GM18505 (cell line): ENCODE measurements around the gene MVK.

Experiments
- ATAC-seq: cut with Tn5 transposase; IDR thresholded peaks from one replicate; pipeline ENCODE4 v1.9.1; 2021; ENCODE audit not compliant: unreplicated experiment
- POLR2A ChIP-seq: IDR thresholded peaks from 4 replicates; pipeline ENCODE4 v1.6.1; 2011; ENCODE audit warnings: borderline replicate concordance; ENCODE audit not compliant: insufficient read depth, insufficient read length; ENCODE audit errors: extremely low read depth

MVK gene

GRCh38 chr12:109562871-109563270, 10.7 kb upstream of the MVK start:
- ATAC-seq: no peak
- TF ChIP-seq POLR2A: no peak

- no peak for ATAC-seq
- no peak for TF ChIP-seq POLR2A
Observed at GRCh38 chr12:109563291-109564284, 10.0 kb upstream of the MVK start.

- ATAC-seq: no peak
- no peak for TF ChIP-seq POLR2A
Observed at GRCh38 chr12:109566424-109566823, 7.2 kb upstream of the MVK start.

GRCh38 chr12:109567296-109567695, 6.3 kb upstream of the MVK start:
- no peak for ATAC-seq
- no peak for TF ChIP-seq POLR2A

GRCh38 chr12:109567967-109568366, 5.6 kb upstream of the MVK start:
- ATAC-seq: no peak
- TF ChIP-seq POLR2A: no peak

- no peak for ATAC-seq
- no peak for TF ChIP-seq POLR2A
Observed at GRCh38 chr12:109568486-109568885, 5.1 kb upstream of the MVK start.

GRCh38 chr12:109571773-109572505, 1.7 kb upstream of the MVK start:
- TF ChIP-seq POLR2A: no peak
- ATAC-seq: no peak

GRCh38 chr12:109572506-109572845, 1.1 kb upstream of the MVK start:
- TF ChIP-seq POLR2A: no peak
- ATAC-seq: no peak

- no peak for TF ChIP-seq POLR2A
- no peak for ATAC-seq
Observed at GRCh38 chr12:109573914-109574244, 285 bp downstream of the MVK start.

- no peak for ATAC-seq
- no peak for TF ChIP-seq POLR2A
Observed at GRCh38 chr12:109575683-109576082, 2.1 kb downstream of the MVK start.

GRCh38 chr12:109577311-109577710, 3.7 kb downstream of the MVK start:
- no peak for TF ChIP-seq POLR2A
- ATAC-seq: no peak

- no peak for TF ChIP-seq POLR2A
- ATAC-seq: no peak
Observed at GRCh38 chr12:109578330-109578927, 4.8 kb downstream of the MVK start.

- no peak for ATAC-seq
- TF ChIP-seq POLR2A: no peak
Observed at GRCh38 chr12:109579639-109580038, 6.0 kb downstream of the MVK start.
